Endothelial cell of umbilical vein (primary cell): ENCODE data around the gene SPSB1. TPM values are rescaled to one million over a fixed set of nuclear protein-coding genes. Genes with fewer than 3 reads are reported as not detected.

Experiments used
- BruUV-seq: library from RNA; stranded (reverse); fragments of 400-500 nt; replicated peaks from 2 replicates; lab custom pipeline; 2021; lab: Mats Ljungman, UMichigan
- CTCF ChIA-PET: fragments of 300-600, 350-600 bp; sonication (Branson Sonifier 250); formaldehyde crosslinking; loops from one replicate; lab custom pipeline; 2021; ENCODE audit warnings: antibody characterized with exemption, inconsistent platforms; lab: Charles Lee
- POLR2A ChIA-PET: fragments of 300-600, 350-600 bp; sonication (Branson Sonifier 250); formaldehyde crosslinking; loops from one replicate; lab custom pipeline; 2021; ENCODE audit warnings: antibody characterized with exemption, inconsistent platforms; lab: Charles Lee
- DNase-seq: peaks from one replicate; pipeline ENCODE4 v3.0.0-alpha.2; 2011; ENCODE audit warnings: low read depth, low spot score
- FAIRE-seq: peaks from 2 replicates; lab custom pipeline; 2011; peaks lifted over from hg19 to GRCh38; lab: Jason Lieb, UNC
- H2AFZ ChIP-seq: 2 replicates; pipeline ENCODE4 v1.6.0; 2012; ENCODE audit warnings: low read depth, low read length, control low read depth, inconsistent platforms
- H3K27ac ChIP-seq: 2 replicates; pipeline ENCODE4 v1.5.1; 2011; ENCODE audit warnings: low read depth, mild to moderate bottlenecking, control low read depth, low read length, moderate library complexity; ENCODE audit not compliant: insufficient read depth
- H3K27me3 ChIP-seq, 2 experiments: 2 replicates each; pipeline versions ENCODE4 v1.6.0 to v1.6.1; 2011; ENCODE audit warnings: low read length in 2 of 2, mixed read lengths in 1 of 2; ENCODE audit not compliant: control insufficient read depth in 2 of 2, insufficient read depth in 2 of 2
- H3K36me3 ChIP-seq, 2 experiments: 2 replicates in 1 of 2; 3 replicates in 1 of 2; pipeline ENCODE4 v1.5.1; 2011; ENCODE audit warnings: low read length in 2 of 2, mild to moderate bottlenecking in 1 of 2, moderate library complexity in 1 of 2; ENCODE audit not compliant: control insufficient read depth in 2 of 2, insufficient read depth in 2 of 2; ENCODE audit errors: extremely low read depth in 1 of 2
- H3K4me1 ChIP-seq: 3 replicates; pipeline ENCODE4 v1.5.1; 2011; ENCODE audit warnings: mild to moderate bottlenecking, low read length; ENCODE audit not compliant: control insufficient read depth, insufficient read depth; ENCODE audit errors: extremely low read depth
- H3K4me2 ChIP-seq: 2 replicates; pipeline ENCODE4 v1.6.1; 2011; ENCODE audit warnings: low read length, control low read depth, mixed read lengths; ENCODE audit not compliant: insufficient read depth
- H3K4me3 ChIP-seq, 3 experiments: fragments of 200-600 bp in 1 of 3; sonication (generic), shearing (Covaris generic) in 1 of 3; replicated peaks in 1 of 3; 2 replicates each; pipeline ENCODE4 v1.5.1; 2011 to 2016; ENCODE audit warnings: control low read depth in 3 of 3, low read length in 3 of 3, mild to moderate bottlenecking in 2 of 3, inconsistent platforms in 1 of 3, low read depth in 1 of 3, moderate library complexity in 1 of 3; ENCODE audit not compliant: insufficient read depth in 1 of 3
- H3K79me2 ChIP-seq: 2 replicates; pipeline ENCODE4 v1.6.0; 2012; ENCODE audit warnings: low read length, inconsistent platforms; ENCODE audit not compliant: control insufficient read depth, insufficient read depth
- H3K9ac ChIP-seq: replicated peaks from 2 replicates; pipeline ENCODE3; 2011; ENCODE audit warnings: low read length, control low read depth; ENCODE audit not compliant: insufficient read depth; ENCODE audit errors: extremely low read depth
- H3K9me1 ChIP-seq: replicated peaks from 3 replicates; pipeline ENCODE4 v1.6.0; 2011; ENCODE audit warnings: mild to moderate bottlenecking, low read length; ENCODE audit not compliant: control insufficient read depth, insufficient read depth; ENCODE audit errors: extremely low read depth
- H3K9me3 ChIP-seq: replicated peaks from 2 replicates; pipeline ENCODE4 v1.5.1; 2012; ENCODE audit warnings: low read length, inconsistent platforms; ENCODE audit not compliant: control insufficient read depth, insufficient read depth
- H4K20me1 ChIP-seq: replicated peaks from 2 replicates; pipeline ENCODE3; 2011; ENCODE audit warnings: mild to moderate bottlenecking, low read length; ENCODE audit not compliant: control insufficient read depth, insufficient read depth; ENCODE audit errors: extremely low read depth
- CTCF ChIP-seq, 2 donors: IDR thresholded peaks; 1 replicate in 1 of 2; 2 replicates in 1 of 2; pipeline ENCODE4 v1.5.1; 2011; ENCODE audit warnings: low read length in 2 of 2, mild to moderate bottlenecking in 2 of 2, moderate library complexity in 2 of 2, control low read depth in 1 of 2, inconsistent platforms in 1 of 2, low read depth in 1 of 2; ENCODE audit not compliant: insufficient read depth in 1 of 2; ENCODE audit errors: extremely low read depth in 1 of 2
- EZH2 ChIP-seq: IDR thresholded peaks from 2 replicates; pipeline ENCODE4 v1.6.1; 2012; ENCODE audit warnings: borderline replicate concordance, low read depth, mild to moderate bottlenecking, moderate library complexity, low read length, inconsistent platforms; ENCODE audit not compliant: severe bottlenecking
- FOS ChIP-seq: IDR thresholded peaks from 2 replicates; pipeline ENCODE4 v1.6.1; 2011; ENCODE audit warnings: mild to moderate bottlenecking, low read length, moderate library complexity, borderline replicate concordance; ENCODE audit not compliant: insufficient read depth
- GATA2 ChIP-seq: IDR thresholded peaks from 2 replicates; pipeline ENCODE4 v1.7.0; 2011; ENCODE audit warnings: low read depth, mild to moderate bottlenecking, moderate library complexity, mixed read lengths, low read length; ENCODE audit not compliant: insufficient read length, insufficient read depth
- JUN ChIP-seq: IDR thresholded peaks from 2 replicates; pipeline ENCODE4 v1.6.1; 2011; ENCODE audit warnings: borderline replicate concordance, low read depth; ENCODE audit not compliant: insufficient read length, insufficient read depth
- MAX ChIP-seq: IDR thresholded peaks from 2 replicates; pipeline ENCODE4 v1.6.1; 2011; ENCODE audit not compliant: insufficient read depth, insufficient read length
- MYC ChIP-seq: IDR thresholded peaks from one replicate; pipeline ENCODE4 v1.6.1; 2011; ENCODE audit warnings: mild to moderate bottlenecking, low read depth, low read length
- POLR2A ChIP-seq: IDR thresholded peaks from 2 replicates; pipeline ENCODE4 v1.6.1; 2012; ENCODE audit warnings: low read depth, mild to moderate bottlenecking, control low read depth, low read length
- POLR2AphosphoS5 ChIP-seq: IDR thresholded peaks from 2 replicates; pipeline ENCODE4 v1.6.1; 2012; ENCODE audit warnings: low read depth, mild to moderate bottlenecking, control low read depth, low read length, moderate library complexity; ENCODE audit not compliant: insufficient read depth
- dilution Hi-C: fragments of 300-500 bp; cut with MboI; formaldehyde crosslinking; loops from one replicate; pipeline ENCODE4 v1.15.0; 2019; ENCODE audit warnings: low sequenced_read_pairs; ENCODE audit not compliant: extremely low pct_ligation_motif_present
- intact Hi-C: fragments of 100-400 bp; cut with micrococcal nuclease; formaldehyde crosslinking; loops from one replicate; pipeline ENCODE4 v1.10.0; 2022
- polyA plus RNA-seq, 4 experiments: library from polyadenylated mRNA; depleted of rRNA in 3 of 4; stranded (reverse) in 3 of 4; unstranded in 1 of 4; fragments of >200 nt; gene quantifications; 2 replicates each; pipeline versions ENCODE4 v1.2.1 to v1.2.3, GENCODE V29; 2011 to 2012; ENCODE audit warnings: missing spikeins in 1 of 4
- total RNA-seq: library from RNA; stranded (reverse); gene quantifications from 2 replicates; pipeline ENCODE4 v1.2.3, GENCODE V29; 2021

Gene SPSB1
- total and polyA plus RNA-seq, 2 donors (not counting 3 experiments of a cell fraction or from before 2014, with no cell fraction given) = 41.9 to 61.2 TPM

GRCh38 chr1:9250411-9251381, 42.0 kb upstream of the SPSB1 start:
- Histone ChIP-seq H3K27ac (no peak overlapping the region), H2AFZ (no peak overlapping the region), H3K4me3 (no peak overlapping the region), H3K9me1 (no peaks in the 10 kb centered on the region), H4K20me1 (no peaks in the 10 kb centered on the region), H3K27me3 (no peaks in the 10 kb centered on the region), H3K4me2 (no peak overlapping the region), H3K9me3 (no peaks in the 10 kb centered on the region), H3K79me2 (no peaks in the 10 kb centered on the region), H3K4me1 (no peaks in the 10 kb centered on the region), H3K36me3 (peaks cover 0 to 9% of the 10 kb centered on the region in 2 experiments), H3K9ac (no peak overlapping the region)
- DNase-seq (no peak), FAIRE-seq (no peak)
- ChIA-PET CTCF (interaction anchor here (0.6 to 4.4 kb wide), 19 partner anchors 11 to 240 kb away, joined by 3 to 44 read pairs (median 4); partner anchors contain the start of genes GPR157 and H6PD), POLR2A (no interaction called here)
- BruUV-seq = no TSS peak
- TF ChIP-seq CTCF (IDR thresholded peaks at IDR 0.05; ENCODE audit: extremely low read depth in 1 of 2, insufficient read depth in 1 of 2, low read depth in 1 of 2, low read length in 2 of 2) = no peak
- TF ChIP-seq POLR2AphosphoS5 = no peak
- no peak for TF ChIP-seq EZH2
- no peak for TF ChIP-seq MYC
- TF ChIP-seq GATA2 = no peak
- no peak for TF ChIP-seq MAX
- no peak for TF ChIP-seq POLR2A
- TF ChIP-seq FOS = no peak
- no peak for TF ChIP-seq JUN
- intact Hi-C loops = loop anchor here (1.0 kb wide), 2 partner anchors 69 to 140 kb away; no protein-coding TSS in a partner anchor
- dilution Hi-C loops = no loop called here
